Panc1 (cell line): ENCODE measurements around the gene DRD4.

Source experiments
- CTCF ChIP-seq: fragments of 450-650 bp; IDR thresholded peaks from 2 replicates; pipeline ENCODE4 v1.5.1; 2017; ENCODE audit warnings: mild to moderate bottlenecking
- POLR2AphosphoS5 ChIP-seq: IDR thresholded peaks from 2 replicates; pipeline ENCODE4 v1.6.1; 2012; ENCODE audit warnings: mild to moderate bottlenecking, low read depth, low read length, moderate library complexity
- REST ChIP-seq, 2 experiments: IDR thresholded peaks; 2 replicates each; pipeline ENCODE4 v1.6.1; 2011 to 2012; ENCODE audit warnings: low read depth in 2 of 2, control low read depth in 1 of 2, low read length in 1 of 2, mild to moderate bottlenecking in 1 of 2, moderate library complexity in 1 of 2; ENCODE audit not compliant: insufficient read depth in 1 of 2
- SIN3A ChIP-seq: IDR thresholded peaks from 2 replicates; pipeline ENCODE4 v1.6.1; 2012; ENCODE audit warnings: low read depth, mild to moderate bottlenecking, low read length, moderate library complexity, borderline replicate concordance; ENCODE audit not compliant: insufficient read depth

- TF ChIP-seq CTCF (no peak), POLR2AphosphoS5 (no peak), SIN3A (no peak), REST (IDR thresholded peaks at IDR 0.05; ENCODE audit: insufficient read depth in 1 of 2, low read depth in 2 of 2, low read length in 1 of 2) (no peak)
These were observed 42.5 kb downstream of the DRD4 start for GRCh38 chr11:679271-680207.
